ENCODE measurements around the gene SIX1.

GRCh38 chr14:60665177-60665550 is 15.9 kb upstream of the SIX1 start:
- no peak for TF ChIP-seq POLR2A (IDR thresholded peaks at IDR 0.05)
- TF ChIP-seq, protein P1, sequence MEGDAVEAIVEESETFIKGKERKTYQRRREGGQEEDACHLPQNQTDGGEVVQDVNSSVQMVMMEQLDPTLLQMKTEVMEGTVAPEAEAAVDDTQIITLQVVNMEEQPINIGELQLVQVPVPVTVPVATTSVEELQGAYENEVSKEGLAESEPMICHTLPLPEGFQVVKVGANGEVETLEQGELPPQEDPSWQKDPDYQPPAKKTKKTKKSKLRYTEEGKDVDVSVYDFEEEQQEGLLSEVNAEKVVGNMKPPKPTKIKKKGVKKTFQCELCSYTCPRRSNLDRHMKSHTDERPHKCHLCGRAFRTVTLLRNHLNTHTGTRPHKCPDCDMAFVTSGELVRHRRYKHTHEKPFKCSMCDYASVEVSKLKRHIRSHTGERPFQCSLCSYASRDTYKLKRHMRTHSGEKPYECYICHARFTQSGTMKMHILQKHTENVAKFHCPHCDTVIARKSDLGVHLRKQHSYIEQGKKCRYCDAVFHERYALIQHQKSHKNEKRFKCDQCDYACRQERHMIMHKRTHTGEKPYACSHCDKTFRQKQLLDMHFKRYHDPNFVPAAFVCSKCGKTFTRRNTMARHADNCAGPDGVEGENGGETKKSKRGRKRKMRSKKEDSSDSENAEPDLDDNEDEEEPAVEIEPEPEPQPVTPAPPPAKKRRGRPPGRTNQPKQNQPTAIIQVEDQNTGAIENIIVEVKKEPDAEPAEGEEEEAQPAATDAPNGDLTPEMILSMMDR (IDR thresholded peaks at IDR 0.05): no peak
